ENCODE results near the gene FGF6. TPM values are rescaled to one million over a fixed set of nuclear protein-coding genes. Genes with fewer than 3 reads are reported as not detected.

The FGF6 gene
- total RNA-seq, 2 experiments from 2014 or later = not detected

GRCh38 chr12:4477129-4477528 lies 31.5 kb upstream of the FGF6 start:
- no peak overlapping the region for H2AFZ ChIP-seq (ENCODE audit: low read length)
- intact Hi-C loops (cut with micrococcal nuclease; ENCODE audit: unreplicated experiment) = no loop called here
- no peaks in the 10 kb centered on the region for H3K36me3 ChIP-seq (ENCODE audit: insufficient read depth, low read length)
- ChIA-PET CTCF (ENCODE audit: unreplicated experiment) (no interaction called here), POLR2A (no interaction called here)
- no peak overlapping the region for H3K4me2 ChIP-seq (ENCODE audit: low read length)
- H3K9me2 ChIP-seq (ENCODE audit: insufficient read depth, low read length) = no peaks in the 10 kb centered on the region
- no TSS peak for BruUV-seq (replicated peaks)
- no peaks in the 10 kb centered on the region for H3K79me2 ChIP-seq (ENCODE audit: insufficient read depth, low read depth, low read length)
- no peak overlapping the region for H3K27ac ChIP-seq (ENCODE audit: low read depth, low read length, poor library complexity, severe bottlenecking)
- TF ChIP-seq EZH2phosphoT487 (IDR thresholded peaks at IDR 0.05; ENCODE audit: borderline replicate concordance, low read depth, low read length) = no peak
- no peak for TF ChIP-seq CTCF (conservative IDR thresholded peaks at IDR 0.05; ENCODE audit: low read length)
- H3K4me3 ChIP-seq (ENCODE audit: low read depth, low read length, poor library complexity, severe bottlenecking) = no peak overlapping the region
- H3K9me3 ChIP-seq (ENCODE audit: low read length) = peaks cover 17% of the 10 kb centered on the region
- H4K20me1 ChIP-seq (ENCODE audit: insufficient read depth, low read length) = no peaks in the 10 kb centered on the region
- DNase-seq (ENCODE audit: low spot score) = no peak
- no peaks in the 10 kb centered on the region for H3K4me1 ChIP-seq (ENCODE audit: insufficient read depth, low read length, poor library complexity, severe bottlenecking)

- POLR2A ChIA-PET = no interaction called here
- Histone ChIP-seq H2AFZ (ENCODE audit: low read length) (no peak overlapping the region), H3K4me3 (ENCODE audit: low read depth, low read length, poor library complexity, severe bottlenecking) (no peak overlapping the region), H3K4me2 (ENCODE audit: low read length) (no peak overlapping the region), H3K79me2 (ENCODE audit: insufficient read depth, low read depth, low read length) (no peaks in the 10 kb centered on the region), H4K20me1 (ENCODE audit: insufficient read depth, low read length) (no peaks in the 10 kb centered on the region), H3K27ac (ENCODE audit: low read depth, low read length, poor library complexity, severe bottlenecking) (no peak overlapping the region), H3K9me2 (ENCODE audit: insufficient read depth, low read length) (no peaks in the 10 kb centered on the region), H3K36me3 (ENCODE audit: insufficient read depth, low read length) (no peaks in the 10 kb centered on the region), H3K9me3 (ENCODE audit: low read length) (no peaks in the 10 kb centered on the region), H3K4me1 (ENCODE audit: insufficient read depth, low read length, poor library complexity, severe bottlenecking) (no peaks in the 10 kb centered on the region)
- BruUV-seq (replicated peaks) = no TSS peak
- no peak for DNase-seq (ENCODE audit: low spot score)
- intact Hi-C loops (cut with micrococcal nuclease; ENCODE audit: unreplicated experiment) = no loop called here
- TF ChIP-seq EZH2phosphoT487 (IDR thresholded peaks at IDR 0.05; ENCODE audit: borderline replicate concordance, low read depth, low read length) (no peak), CTCF (conservative IDR thresholded peaks at IDR 0.05; ENCODE audit: low read length) (no peak)
- CTCF ChIA-PET (ENCODE audit: unreplicated experiment) = no interaction called here
Observed at GRCh38 chr12:4472046-4472445, 26.4 kb upstream of the FGF6 start.

GRCh38 chr12:4471256-4471655 lies 25.6 kb upstream of the FGF6 start:
- ChIA-PET POLR2A (no interaction called here), CTCF (ENCODE audit: unreplicated experiment) (no interaction called here)
- no peak overlapping the region for H2AFZ ChIP-seq (ENCODE audit: low read length)
- no peaks in the 10 kb centered on the region for H3K9me3 ChIP-seq (ENCODE audit: low read length)
- TF ChIP-seq EZH2phosphoT487 (IDR thresholded peaks at IDR 0.05; ENCODE audit: borderline replicate concordance, low read depth, low read length) (no peak), CTCF (conservative IDR thresholded peaks at IDR 0.05; ENCODE audit: low read length) (no peak)
- no peaks in the 10 kb centered on the region for H3K4me1 ChIP-seq (ENCODE audit: insufficient read depth, low read length, poor library complexity, severe bottlenecking)
- no TSS peak for BruUV-seq (replicated peaks)
- no peak overlapping the region for H3K27ac ChIP-seq (ENCODE audit: low read depth, low read length, poor library complexity, severe bottlenecking)
- H3K36me3 ChIP-seq (ENCODE audit: insufficient read depth, low read length) = no peaks in the 10 kb centered on the region
- no peak overlapping the region for H3K4me3 ChIP-seq (ENCODE audit: low read depth, low read length, poor library complexity, severe bottlenecking)
- no peak overlapping the region for H3K4me2 ChIP-seq (ENCODE audit: low read length)
- H3K79me2 ChIP-seq (ENCODE audit: insufficient read depth, low read depth, low read length) = no peaks in the 10 kb centered on the region
- no peaks in the 10 kb centered on the region for H3K9me2 ChIP-seq (ENCODE audit: insufficient read depth, low read length)
- intact Hi-C loops (cut with micrococcal nuclease; ENCODE audit: unreplicated experiment) = no loop called here
- no peak for DNase-seq (ENCODE audit: low spot score)
- no peaks in the 10 kb centered on the region for H4K20me1 ChIP-seq (ENCODE audit: insufficient read depth, low read length)

Measured in OCI-LY7 (cell line).